ENCODE data around the gene NTN5.
"Not testable (repeated sequence)": the region's sequence is repeated elsewhere in the genome, so short reads cannot be mapped to it uniquely, and the experiment has no call there.

NTN5 gene, protein sequence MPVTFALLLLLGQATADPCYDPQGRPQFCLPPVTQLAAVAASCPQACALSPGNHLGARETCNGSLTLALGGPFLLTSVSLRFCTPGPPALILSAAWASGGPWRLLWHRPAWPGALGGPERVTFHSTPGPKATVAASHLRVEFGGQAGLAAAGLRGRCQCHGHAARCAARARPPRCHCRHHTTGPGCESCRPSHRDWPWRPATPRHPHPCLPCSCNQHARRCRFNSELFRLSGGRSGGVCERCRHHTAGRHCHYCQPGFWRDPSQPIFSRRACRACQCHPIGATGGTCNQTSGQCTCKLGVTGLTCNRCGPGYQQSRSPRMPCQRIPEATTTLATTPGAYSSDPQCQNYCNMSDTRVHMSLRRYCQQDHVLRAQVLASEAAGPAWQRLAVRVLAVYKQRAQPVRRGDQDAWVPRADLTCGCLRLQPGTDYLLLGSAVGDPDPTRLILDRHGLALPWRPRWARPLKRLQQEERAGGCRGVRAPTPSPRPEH

GRCh38 chr19:48672994-48673393 is at the start of gene NTN5:
TSS of gene NTN5 (minus strand) at chr19:48673017. CDS start at chr19:48670986, 2,031 bp downstream.
- no peak for DNase-seq

DNA sequence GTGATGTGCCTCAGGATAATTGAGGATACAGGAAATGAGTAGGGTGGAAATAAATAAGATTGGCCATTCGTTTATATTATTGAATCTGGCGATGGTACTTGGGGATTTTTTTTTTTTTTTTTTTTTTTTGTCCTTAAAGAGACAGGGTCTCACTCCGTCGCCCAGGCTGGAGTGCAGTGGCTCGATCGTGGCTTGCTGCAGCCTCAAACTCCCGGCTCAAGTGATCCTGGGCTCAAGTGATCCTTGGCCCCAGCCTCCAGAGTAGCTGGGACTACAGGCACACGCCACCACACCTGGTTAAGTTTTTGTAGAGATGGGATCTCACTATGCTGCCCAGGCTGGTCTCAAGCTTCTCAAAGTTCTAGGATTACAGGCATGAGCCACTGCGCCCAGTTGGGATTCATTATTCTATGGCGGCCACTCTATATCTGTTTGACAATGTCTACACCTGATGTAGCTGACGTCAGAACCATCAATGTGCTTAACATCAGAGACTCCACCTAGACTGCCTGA is 49.4 kb upstream of the NTN5 start:
- DNase-seq: no peak

DNA sequence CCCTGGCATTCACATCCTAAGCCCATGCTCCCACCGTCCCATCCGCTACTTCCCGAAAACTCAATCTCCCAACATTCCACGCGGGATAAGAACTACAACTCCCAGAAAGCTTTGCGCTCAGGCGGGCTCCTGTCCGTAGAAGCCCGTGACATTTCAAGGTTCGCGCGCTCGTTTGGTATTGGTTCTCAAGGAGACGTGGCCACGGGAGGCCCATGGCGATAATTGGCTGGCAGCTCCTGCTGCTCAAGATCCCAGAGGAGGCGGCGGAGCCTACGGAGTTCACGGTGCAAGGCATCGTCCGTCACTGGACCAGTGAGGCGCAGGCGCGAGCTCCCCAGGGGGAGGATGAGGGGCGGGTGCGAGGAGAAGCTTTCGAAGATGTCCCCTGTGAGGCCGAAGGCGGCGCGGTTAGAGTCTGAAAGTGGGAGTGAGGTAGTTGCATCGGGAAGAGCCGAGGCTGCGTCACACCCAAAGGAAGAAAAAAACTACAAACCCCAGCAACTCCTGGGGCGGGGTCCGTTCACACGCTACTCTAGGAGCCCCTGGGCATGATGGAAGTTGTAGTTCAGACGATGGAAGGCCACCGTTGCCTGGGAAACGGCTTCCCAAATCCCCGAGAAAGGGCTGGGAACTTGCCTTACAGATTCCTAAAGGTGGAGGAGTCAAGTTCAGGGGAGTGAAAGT is 47.9 kb upstream of the NTN5 start:
- DNase-seq: peak; percentile 95

DNA sequence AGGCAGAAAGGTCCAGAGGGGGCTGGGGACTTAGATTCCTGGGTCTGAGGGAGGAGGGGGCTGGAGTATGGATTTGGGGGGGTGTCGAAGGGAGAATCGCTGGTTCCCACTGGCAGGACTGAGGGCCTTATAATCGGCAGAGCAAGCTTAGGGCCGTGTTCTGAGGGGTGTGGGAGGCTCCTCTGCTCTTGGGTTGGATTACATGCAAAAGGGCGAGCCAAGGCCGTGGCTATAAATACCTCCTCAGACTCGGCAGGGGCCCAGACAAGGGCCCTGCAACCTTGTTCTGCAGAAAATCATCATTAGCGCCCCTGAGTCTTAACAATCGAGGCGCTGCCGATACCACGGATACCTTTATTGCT is 47.4 kb upstream of the NTN5 start:
- no peak for DNase-seq

DNA sequence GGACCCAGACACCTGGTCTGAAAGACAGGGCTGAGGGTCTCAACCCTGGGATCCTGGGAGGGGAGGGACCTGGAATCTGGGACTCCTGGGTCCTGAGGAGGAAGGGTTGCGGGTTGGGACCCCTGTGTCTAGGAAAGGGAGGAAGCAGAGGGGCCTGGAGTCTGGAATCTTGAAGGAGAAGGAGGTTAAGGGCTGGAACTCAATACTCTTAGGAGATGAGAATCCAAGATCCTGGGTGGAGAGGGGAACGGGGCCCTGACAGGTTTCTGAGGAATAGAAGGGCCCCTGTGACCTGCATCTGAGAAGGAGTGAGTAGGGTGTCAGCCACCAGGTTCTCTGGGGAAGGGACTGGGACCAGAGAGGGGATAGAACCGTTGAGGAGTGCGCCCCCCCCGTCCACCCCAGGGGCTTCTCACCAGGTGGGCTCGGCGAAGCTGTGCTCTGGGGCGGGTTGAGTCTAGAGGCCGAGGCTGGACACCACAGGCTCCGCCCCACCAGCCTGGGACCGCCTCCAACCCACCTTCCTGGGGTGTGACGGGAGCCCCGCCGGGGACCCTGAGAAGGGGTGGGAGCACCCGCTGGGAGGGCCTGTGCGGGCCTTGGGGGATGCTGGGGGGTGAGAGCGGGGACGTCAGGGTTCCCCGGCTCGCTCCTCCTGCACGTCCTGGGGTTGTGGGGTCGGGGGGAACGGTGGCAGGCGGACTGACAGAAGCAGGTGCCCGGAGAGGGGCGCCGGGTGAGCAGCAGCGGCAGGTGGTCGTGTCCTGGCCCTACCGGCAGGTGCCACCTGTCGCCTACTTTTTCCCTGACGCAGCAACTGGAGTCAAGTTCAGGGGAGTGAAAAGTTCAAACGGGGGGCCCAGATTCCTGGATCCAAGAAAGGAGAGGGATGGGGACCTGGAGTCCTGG is 46.7 kb upstream of the NTN5 start, which contains the start of gene MAMSTR:
TSS of gene MAMSTR (minus strand) at position 463 of the 909 bp plus-strand sequence. CDS start 694 bp downstream, outside the sequence.
- no peak for DNase-seq

DNA sequence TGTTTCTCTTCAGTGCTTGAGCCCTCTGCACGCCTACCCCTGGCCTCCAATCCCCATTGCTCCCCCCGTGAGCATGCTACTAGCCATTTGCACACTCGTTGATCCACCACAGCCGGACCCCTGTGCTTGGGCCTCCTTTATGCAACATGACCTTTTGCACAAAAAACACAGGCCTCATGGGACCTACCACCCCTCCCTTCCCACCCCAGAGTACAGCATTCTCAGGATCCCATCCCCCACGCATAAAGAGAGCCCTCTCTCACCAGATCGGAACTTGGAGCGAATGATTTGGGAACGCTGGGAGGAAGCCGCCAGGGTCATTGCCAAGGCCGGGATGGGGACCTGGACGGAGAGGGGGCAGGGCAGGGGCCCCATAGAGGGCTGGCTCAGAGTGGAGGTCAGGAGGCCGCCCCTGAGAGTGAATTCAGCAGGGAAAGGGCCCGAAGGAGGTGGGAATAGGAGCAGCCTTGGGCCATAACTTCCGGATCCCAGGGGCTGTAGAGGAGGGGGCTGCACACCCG is 46.0 kb upstream of the NTN5 start:
- DNase-seq: no peak

GRCh38 chr19:48718106-48718505 is 45.3 kb upstream of the NTN5 start:
- DNase-seq: not testable (repeated sequence)

DNA sequence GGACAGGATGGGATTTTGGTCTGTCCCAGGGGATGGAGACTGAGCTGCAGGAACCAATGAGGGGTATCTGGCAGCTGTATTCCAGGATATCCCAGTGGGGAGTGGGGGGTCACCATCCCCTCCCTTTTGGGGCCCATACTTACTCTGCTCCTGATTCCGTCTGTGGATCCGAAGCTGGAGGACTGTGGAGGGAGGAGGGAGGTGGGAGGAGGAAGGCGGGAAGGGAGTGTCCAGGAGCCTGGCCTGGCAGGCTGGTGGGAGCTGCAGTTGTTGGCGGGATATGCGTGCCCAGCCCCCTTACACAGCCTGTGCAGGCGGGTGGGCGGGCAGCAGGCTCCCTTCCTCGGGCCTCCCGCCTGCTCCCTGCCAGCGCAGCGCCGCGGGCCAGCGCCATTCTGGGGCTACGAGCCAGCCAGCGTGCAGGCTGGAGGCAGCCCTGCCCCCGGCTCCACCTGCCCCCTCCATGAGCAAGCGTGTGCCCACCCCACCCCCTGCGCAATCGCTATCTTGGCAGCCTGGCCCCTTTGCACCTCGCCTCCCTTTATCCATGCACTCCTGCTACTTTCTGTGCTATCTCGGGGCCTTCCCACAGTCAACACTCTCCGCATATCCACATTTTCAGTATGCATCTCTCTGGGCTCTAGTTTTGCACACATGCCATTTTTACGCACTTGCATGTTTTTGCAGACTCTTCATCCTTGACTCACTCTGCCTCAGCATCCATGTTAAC is 43.9 kb upstream of the NTN5 start:
- DNase-seq: no peak

DNA sequence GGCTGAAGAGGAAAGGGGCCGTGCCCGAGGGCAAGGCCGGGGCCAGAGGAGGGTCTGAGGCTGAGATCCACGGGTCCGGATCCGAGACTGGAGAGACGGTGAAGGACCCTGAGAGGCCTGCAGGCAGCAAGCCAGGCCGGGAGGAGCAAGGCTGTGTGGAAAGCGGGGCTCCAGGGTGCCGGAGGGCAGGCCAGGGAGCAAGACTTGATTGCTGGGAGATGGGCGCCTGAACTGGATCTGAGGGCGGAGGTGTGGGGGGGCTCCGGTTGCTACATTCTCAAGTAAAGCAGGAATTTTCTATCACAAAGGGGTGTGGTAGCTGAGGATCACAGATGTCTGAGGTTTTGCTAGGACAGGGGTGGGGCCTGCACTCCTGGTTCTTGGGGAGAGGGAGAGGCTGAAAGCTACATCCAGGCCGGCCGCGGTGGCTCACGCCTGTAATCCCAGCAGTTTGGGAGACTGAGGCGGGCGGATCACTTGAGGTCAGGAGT is 42.9 kb upstream of the NTN5 start:
- DNase-seq: no peak

- DNase-seq: no peak
These were observed 42.2 kb upstream of the NTN5 start for GRCh38 chr19:48714759-48715675.

GRCh38 chr19:48713864-48714755 is 41.3 kb upstream of the NTN5 start:
- peak; percentile 98 for DNase-seq

DNA sequence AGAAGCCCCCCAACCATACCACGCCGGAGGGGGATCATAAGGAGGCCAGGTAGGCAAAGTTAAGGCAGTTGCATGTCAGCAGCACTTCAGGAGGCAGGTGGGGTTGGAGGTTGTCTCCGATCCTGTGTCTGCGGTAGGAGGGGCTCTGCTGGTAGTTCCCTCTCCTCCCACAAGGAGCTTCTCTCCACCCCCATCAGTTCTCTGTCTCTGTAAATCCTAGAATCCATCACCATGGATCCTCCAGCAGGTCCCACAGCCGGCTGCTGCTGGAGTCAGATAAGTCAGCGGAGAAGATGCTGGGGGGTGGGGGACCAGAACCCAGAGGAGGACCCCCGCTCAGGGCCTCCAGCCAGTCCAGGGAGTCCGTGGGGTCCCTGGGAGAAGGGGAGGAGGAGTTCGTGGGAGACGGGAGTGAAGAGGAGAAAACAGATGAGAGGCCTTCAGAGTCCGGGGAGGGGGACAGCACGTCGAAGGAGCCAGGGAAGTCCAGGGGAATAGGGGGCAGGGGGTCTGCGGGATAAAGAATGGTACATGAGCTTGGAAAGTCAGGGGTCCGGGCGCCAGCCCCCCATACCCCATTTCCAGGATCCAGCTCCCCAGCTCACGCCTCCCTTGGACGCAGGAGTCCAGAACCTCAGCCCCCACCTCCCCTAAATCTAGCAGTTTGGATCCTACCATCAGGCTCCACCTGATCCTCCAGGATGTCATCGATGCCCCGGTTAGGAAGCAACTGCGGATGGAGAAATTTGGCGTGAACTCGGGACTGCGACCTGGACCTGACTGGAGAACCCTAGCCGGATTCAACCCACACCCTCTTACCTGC is 40.4 kb upstream of the NTN5 start:
- DNase-seq: no peak

DNA sequence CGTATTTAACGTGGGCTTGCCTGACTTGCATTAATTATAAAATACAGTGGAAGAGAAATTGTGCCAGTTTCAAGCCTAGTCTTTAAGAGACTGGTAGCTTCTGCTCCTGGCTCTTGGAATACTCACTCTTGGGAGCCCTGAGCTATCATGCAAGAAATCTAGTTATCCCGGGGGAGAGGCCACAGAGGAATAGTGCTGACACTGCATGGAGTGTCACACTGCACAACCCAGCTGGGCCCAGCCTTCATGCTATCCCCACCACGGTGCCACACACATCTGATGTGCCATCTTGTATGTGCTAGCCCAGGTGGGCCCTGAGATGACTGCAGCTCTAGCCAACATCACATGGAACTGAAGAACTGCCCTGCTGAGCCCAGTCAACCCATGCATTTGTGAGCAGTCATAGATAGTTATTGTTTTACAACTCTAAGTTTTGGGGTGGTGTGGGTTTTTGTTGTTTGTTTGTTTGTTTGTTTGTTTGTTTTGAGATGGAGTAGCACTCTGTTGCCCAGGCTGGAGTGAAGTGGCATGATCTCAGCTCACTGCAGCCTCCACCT is 38.4 kb upstream of the NTN5 start:
- DNase-seq: no peak

DNA sequence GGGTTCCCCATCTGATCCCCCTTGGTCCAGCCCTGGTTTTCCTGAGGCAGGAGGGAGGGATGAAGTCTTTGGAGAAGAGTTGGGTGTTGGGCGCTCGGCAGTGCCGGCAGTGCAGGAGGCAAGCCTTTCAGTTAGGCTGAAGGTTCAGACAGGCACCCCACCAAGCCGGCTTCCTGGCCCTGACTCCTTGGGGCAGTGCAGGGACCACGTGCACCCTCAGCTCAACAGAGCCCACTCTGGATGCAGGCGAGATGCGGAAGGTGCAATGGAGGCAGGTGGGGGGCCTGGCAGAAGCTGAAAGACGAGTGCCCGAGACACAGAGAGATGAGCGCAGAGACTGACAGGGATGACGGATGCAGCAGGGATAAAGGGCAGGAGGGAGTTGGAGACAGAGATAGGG is 35.7 kb upstream of the NTN5 start:
- DNase-seq: no peak

- DNase-seq: no peak
These were observed 32.6 kb upstream of the NTN5 start for GRCh38 chr19:48705431-48705830.

DNA sequence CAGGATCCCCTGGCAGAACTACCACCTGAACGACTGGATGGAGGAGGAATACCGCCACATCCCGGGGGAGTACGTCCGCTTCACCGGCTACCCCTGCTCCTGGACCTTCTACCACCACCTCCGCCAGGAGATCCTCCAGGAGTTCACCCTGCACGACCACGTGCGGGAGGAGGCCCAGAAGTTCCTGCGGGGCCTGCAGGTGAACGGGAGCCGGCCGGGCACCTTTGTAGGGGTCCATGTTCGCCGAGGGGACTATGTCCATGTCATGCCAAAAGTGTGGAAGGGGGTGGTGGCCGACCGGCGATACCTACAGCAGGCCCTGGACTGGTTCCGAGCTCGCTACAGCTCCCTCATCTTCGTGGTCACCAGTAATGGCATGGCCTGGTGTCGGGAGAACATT is 30.5 kb upstream of the NTN5 start:
- no peak for DNase-seq

- DNase-seq: no peak
These were observed 29.9 kb upstream of the NTN5 start for GRCh38 chr19:48702701-48703100.

DNA sequence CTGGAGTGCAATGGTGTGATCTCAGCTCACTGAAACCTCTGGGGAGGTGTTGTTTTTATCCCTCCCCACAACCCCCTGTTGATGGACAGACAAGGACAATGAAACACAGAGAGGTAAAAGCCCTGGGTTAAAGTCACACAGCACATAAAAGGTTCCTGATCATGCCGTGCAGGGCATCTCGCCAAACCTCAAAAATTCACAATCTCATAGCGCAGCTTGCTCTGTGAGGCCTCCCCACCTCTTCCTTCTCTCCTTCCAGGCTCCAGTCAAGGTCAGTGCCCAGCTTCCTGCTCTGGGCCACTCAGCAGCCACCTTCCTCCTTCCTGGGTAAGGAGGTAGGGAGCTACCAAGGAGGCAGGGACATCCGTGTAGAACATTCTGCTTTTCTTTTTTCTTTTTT is 25.2 kb upstream of the NTN5 start:
- DNase-seq: no peak
